Activated naive CD8-positive, alpha-beta T cell treated with anti-CD3 and anti-CD28 coated beads, Interleukin-2, amount 10 ng/mL, durations not matched to agents 7 days and 5 days (primary cell): ENCODE results near the gene RIPOR1. TPM values are rescaled to one million over a fixed set of nuclear protein-coding genes. Genes with fewer than 3 reads are reported as not detected.

Experiments
- ATAC-seq: fragments of 150-1000 bp; cut with Tn5 transposase; one replicate; pipeline ENCODE4 v1.10.0; 2021; ENCODE audit warnings: low read depth, moderate library complexity
- POLR2A ChIA-PET: fragments of 350-600 bp; sonication (Branson Sonifier 250); formaldehyde crosslinking; loops from one replicate; lab custom pipeline; 2021; ENCODE audit warnings: antibody characterized with exemption; lab: Charles Lee
- DNase-seq: peaks from one replicate; pipeline ENCODE4 v3.0.0; 2021
- H3K27ac Mint-ChIP-seq: one replicate; pipeline ENCODE4 v1.8.0; 2022; ENCODE audit warnings: mild to moderate bottlenecking, mixed read lengths
- H3K27me3 Mint-ChIP-seq: one replicate; pipeline ENCODE4 v1.8.0; 2022; ENCODE audit warnings: mild to moderate bottlenecking, moderate library complexity, mixed read lengths
- H3K36me3 Mint-ChIP-seq: one replicate; pipeline ENCODE4 v1.8.0; 2021; ENCODE audit warnings: mild to moderate bottlenecking, mixed read lengths
- H3K4me1 Mint-ChIP-seq: one replicate; pipeline ENCODE4 v1.8.0; 2021; ENCODE audit warnings: mixed read lengths
- H3K4me3 Mint-ChIP-seq: one replicate; pipeline ENCODE4 v1.8.0; 2022; ENCODE audit warnings: mild to moderate bottlenecking, moderate library complexity, mixed read lengths
- H3K9me3 Mint-ChIP-seq: one replicate; pipeline ENCODE4 v1.8.0; 2021; ENCODE audit warnings: mixed read lengths
- total RNA-seq, 2 experiments: library from RNA; stranded (reverse); gene quantifications; one replicate each; pipeline ENCODE4 v1.2.3, GENCODE V29; 2021

RIPOR1 gene
- total RNA-seq, 2 experiments from 2014 or later = 28.7 to 35.7 TPM

DNA sequence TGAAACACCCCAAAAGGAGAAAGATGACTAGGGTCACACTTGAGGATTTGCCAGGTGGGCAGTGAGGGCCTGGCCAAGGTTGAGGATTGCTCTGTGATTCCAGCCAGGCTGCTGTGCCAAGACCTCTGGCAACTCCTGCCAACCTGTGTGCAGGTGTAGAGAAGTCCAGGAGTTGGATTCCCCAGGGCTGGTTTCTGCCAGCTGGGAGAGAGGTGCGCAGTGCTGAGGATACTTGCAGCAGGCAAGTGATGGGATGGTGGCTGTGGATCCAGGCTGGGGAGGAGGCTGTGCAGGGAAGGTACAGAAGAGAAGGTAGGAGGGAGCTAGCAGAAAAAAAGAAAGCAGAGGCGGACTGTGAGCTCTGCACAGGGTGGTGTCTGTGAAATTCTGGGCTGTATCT is 6.6 kb downstream of the RIPOR1 start:
- no peak overlapping the region for H3K4me3 Mint-ChIP-seq
- no peak overlapping the region for H3K27ac Mint-ChIP-seq
- ATAC-seq = no peak
- no peak for DNase-seq
- peaks cover 20% of the 10 kb centered on the region for H3K4me1 Mint-ChIP-seq
- POLR2A ChIA-PET = interaction anchor here (0.9 to 1.2 kb wide), 2 partner anchors 13 to 14 kb away, joined by 3 read pairs; no protein-coding TSS in a partner anchor
- no peaks in the 10 kb centered on the region for H3K36me3 Mint-ChIP-seq
- H3K27me3 Mint-ChIP-seq = peaks cover 43% of the 10 kb centered on the region
- no peaks in the 10 kb centered on the region for H3K9me3 Mint-ChIP-seq

DNA sequence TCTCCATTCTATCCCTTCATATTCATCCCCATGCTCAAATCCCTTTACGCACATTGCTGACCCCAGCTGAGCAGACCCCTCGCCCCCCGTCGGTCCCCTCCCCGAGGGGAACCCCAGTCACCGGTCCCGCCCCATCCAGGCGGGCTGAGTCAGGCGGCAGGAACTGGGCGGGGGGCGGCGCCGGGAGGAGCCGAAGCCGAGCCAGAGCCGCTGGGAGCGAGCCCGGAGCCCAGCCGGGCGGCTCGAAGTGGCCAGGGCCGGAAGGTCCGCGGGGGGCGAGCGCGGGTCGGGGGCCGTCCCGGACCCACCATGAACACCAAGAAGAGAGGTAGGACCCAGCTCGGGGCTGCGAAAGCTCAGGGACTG is 8.6 kb downstream of the RIPOR1 start:
- Mint-ChIP-seq H3K27ac (peak overlapping the region; percentile 73), H3K36me3 (peaks cover 2% of the 10 kb centered on the region), H3K9me3 (no peaks in the 10 kb centered on the region), H3K4me3 (peak overlapping the region; percentile 86), H3K4me1 (peaks cover 16% of the 10 kb centered on the region), H3K27me3 (peaks cover 28% of the 10 kb centered on the region)
- ATAC-seq (peak; percentile 38), DNase-seq (peak; percentile 72)
- POLR2A ChIA-PET = interaction anchor here (0.5 to 3.2 kb wide), 11 partner anchors 8 to 402 kb away, joined by 3 to 16 read pairs (median 6); partner anchors contain the start of genes ACD, ATP6V0D1, CARMIL2 and CTCF

GRCh38 chr16:67537636-67538591 is 9.3 kb downstream of the RIPOR1 start:
- peaks cover 22% of the 10 kb centered on the region for H3K4me1 Mint-ChIP-seq

GRCh38 chr16:67538666-67539101 is 10.1 kb downstream of the RIPOR1 start:
- H3K4me3 Mint-ChIP-seq = peak overlapping the region; percentile 65
- peaks cover 19% of the 10 kb centered on the region for H3K27me3 Mint-ChIP-seq
- POLR2A ChIA-PET = interaction anchor here (2.0 to 3.2 kb wide), 2 partner anchors 9 to 24 kb away, joined by 14 to 16 read pairs; partner anchors contain the start of gene CTCF
- peaks cover 6% of the 10 kb centered on the region for H3K36me3 Mint-ChIP-seq
- no peak for DNase-seq
- peaks cover 28% of the 10 kb centered on the region for H3K4me1 Mint-ChIP-seq
- H3K27ac Mint-ChIP-seq = peak overlapping the region; percentile 31
- ATAC-seq = no peak
- H3K9me3 Mint-ChIP-seq = no peaks in the 10 kb centered on the region

More at GRCh38 chr16:67537636-67538591, 9.3 kb downstream of the RIPOR1 start:
- DNase-seq (peak; percentile 77), ATAC-seq (peak; percentile 30)
- Mint-ChIP-seq H3K27me3 (peaks cover 24% of the 10 kb centered on the region), H3K9me3 (no peaks in the 10 kb centered on the region), H3K27ac (peak overlapping the region; percentile 43), H3K4me3 (peak overlapping the region; percentile 86), H3K36me3 (peaks cover 6% of the 10 kb centered on the region)
- POLR2A ChIA-PET = interaction anchor here (0.5 to 3.2 kb wide), 12 partner anchors 9 to 659 kb away, joined by 3 to 16 read pairs (median 6); partner anchors contain the start of genes ACD, ATP6V0D1, CARMIL2 and CTCF

- no peak overlapping the region for H3K27ac Mint-ChIP-seq
- peaks cover 19% of the 10 kb centered on the region for H3K27me3 Mint-ChIP-seq
- no peak for ATAC-seq
- DNase-seq = no peak
- H3K9me3 Mint-ChIP-seq = no peaks in the 10 kb centered on the region
- H3K4me3 Mint-ChIP-seq = peak overlapping the region; percentile 65
- H3K4me1 Mint-ChIP-seq = peaks cover 28% of the 10 kb centered on the region
- peaks cover 10% of the 10 kb centered on the region for H3K36me3 Mint-ChIP-seq
- POLR2A ChIA-PET = interaction anchor here (0.7 to 1.3 kb wide), 2 partner anchors 23 to 106 kb away, joined by 3 read pairs; partner anchors contain the start of genes CARMIL2 and CTCF
Measured at GRCh38 chr16:67539271-67539670, 10.6 kb downstream of the RIPOR1 start.

DNA sequence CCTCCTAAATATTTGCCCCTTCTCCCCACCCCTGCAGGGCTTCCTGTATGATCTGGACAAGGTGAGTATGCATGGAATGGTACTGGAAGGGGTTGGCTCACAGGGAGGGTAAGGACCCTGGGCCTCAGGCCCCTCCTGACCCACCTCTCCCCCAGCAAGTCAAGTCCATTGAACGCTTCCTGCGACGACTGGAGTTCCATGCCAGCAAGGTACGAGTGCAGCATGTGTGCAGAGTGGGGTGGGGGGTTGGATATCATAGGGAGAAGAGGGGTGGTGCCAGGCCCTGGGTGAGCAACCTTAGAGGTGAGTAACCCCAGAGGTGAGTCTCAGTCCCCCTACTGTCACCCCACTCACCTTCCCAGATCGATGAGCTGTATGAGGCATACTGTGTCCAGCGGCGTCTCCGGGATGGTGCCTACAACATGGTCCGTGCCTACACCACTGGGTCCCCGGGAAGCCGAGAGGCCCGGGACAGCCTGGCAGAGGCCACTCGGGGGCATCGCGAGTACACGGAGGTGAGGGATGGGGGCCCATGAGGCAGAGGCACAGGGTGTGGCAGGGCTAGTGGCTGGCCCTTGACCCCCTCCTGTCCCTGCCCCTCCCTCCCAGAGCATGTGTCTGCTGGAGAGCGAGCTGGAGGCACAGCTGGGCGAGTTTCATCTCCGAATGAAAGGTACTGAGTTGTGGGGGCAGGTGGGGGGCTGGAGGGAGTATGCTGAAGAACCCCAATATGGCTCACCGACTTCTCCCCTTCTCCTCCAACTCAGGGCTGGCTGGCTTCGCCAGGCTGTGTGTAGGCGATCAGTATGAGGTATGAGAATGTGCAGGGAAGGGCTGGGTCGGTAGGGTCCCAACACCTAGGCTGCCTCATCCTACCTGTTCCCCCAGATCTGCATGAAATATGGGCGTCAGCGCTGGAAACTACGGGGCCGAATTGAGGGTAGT is 11.3 kb downstream of the RIPOR1 start:
- Mint-ChIP-seq H3K27ac (no peak overlapping the region), H3K27me3 (peaks cover 17% of the 10 kb centered on the region), H3K9me3 (no peaks in the 10 kb centered on the region), H3K4me3 (no peak overlapping the region), H3K4me1 (peaks cover 28% of the 10 kb centered on the region), H3K36me3 (peaks cover 10% of the 10 kb centered on the region)
- POLR2A ChIA-PET = interaction anchor here (0.6 to 1.3 kb wide), 3 partner anchors 23 to 326 kb away, joined by 3 read pairs; partner anchors contain the start of genes CARMIL2 and CTCF
- no peak for DNase-seq
- no peak for ATAC-seq

DNA sequence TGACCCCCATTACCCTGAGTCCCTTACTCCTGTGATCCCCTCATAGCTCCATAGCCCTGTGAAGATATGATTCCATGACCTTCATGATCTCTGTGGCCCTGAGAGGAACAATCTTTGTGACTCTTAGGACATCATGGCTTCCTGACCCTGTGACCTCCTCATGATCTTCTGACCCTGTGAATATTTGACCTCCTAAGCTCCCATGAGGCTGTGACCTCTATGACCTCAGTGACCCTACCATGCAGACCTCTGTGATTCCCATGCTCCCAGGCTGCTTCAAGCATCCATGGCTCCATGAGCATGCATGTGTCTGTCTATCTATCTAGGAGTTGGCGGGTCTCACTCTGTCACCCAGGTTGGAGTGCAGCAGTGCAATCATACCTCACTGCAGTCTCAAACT is 12.1 kb downstream of the RIPOR1 start:
- H3K4me1 Mint-ChIP-seq = peaks cover 28% of the 10 kb centered on the region
- H3K36me3 Mint-ChIP-seq = peaks cover 10% of the 10 kb centered on the region
- peaks cover 10% of the 10 kb centered on the region for H3K27me3 Mint-ChIP-seq
- H3K4me3 Mint-ChIP-seq = no peak overlapping the region
- H3K9me3 Mint-ChIP-seq = no peaks in the 10 kb centered on the region
- DNase-seq = no peak
- POLR2A ChIA-PET = interaction anchor here (0.6 to 1.3 kb wide), 3 partner anchors 22 to 326 kb away, joined by 3 to 7 read pairs (median 3); partner anchors contain the start of genes CARMIL2 and CTCF
- no peak overlapping the region for H3K27ac Mint-ChIP-seq
- no peak for ATAC-seq

GRCh38 chr16:67541391-67542263 is 13.0 kb downstream of the RIPOR1 start:
- no peak for ATAC-seq
- POLR2A ChIA-PET = interaction anchor here (0.9 to 1.3 kb wide), 3 partner anchors 21 to 393 kb away, joined by 3 to 7 read pairs (median 3); partner anchors contain the start of genes CARMIL2 and CTCF
- Mint-ChIP-seq H3K4me1 (peaks cover 28% of the 10 kb centered on the region), H3K4me3 (no peak overlapping the region), H3K36me3 (peaks cover 10% of the 10 kb centered on the region), H3K27me3 (peaks cover 1% of the 10 kb centered on the region), H3K27ac (no peak overlapping the region), H3K9me3 (no peaks in the 10 kb centered on the region)
- DNase-seq = no peak

GRCh38 chr16:67542464-67542863 is 13.8 kb downstream of the RIPOR1 start:
- Mint-ChIP-seq H3K4me1 (peaks cover 34% of the 10 kb centered on the region), H3K4me3 (peak overlapping the region; percentile 1), H3K36me3 (peaks cover 10% of the 10 kb centered on the region), H3K27ac (peak overlapping the region; percentile 71), H3K27me3 (no peaks in the 10 kb centered on the region), H3K9me3 (no peaks in the 10 kb centered on the region)
- POLR2A ChIA-PET = interaction anchor here (1.3 kb wide), 1 partner anchor 393 kb away, joined by 3 read pairs; no protein-coding TSS in a partner anchor
- peak; percentile 80 for ATAC-seq
- peak; percentile 84 for DNase-seq

DNA sequence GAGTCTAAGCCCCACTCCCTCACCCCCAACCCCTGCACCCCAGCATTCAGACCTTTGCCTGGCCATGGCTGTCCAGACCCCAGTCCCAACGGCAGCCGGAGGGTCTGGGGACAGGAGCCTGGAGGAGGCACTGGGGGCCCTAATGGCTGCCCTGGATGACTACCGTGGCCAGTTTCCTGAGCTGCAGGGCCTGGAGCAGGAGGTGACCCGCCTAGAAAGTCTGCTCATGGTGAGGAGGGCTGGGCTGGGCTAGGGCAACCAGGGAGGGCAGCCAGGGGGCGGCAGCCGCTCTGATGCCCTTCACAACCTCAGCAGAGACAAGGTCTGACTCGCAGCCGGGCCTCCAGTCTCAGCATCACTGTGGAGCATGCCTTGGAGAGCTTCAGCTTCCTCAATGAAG is 14.4 kb downstream of the RIPOR1 start:
- ATAC-seq = no peak
- no peaks in the 10 kb centered on the region for H3K9me3 Mint-ChIP-seq
- peak overlapping the region; percentile 1 for H3K4me3 Mint-ChIP-seq
- peaks cover 40% of the 10 kb centered on the region for H3K4me1 Mint-ChIP-seq
- H3K27ac Mint-ChIP-seq = peak overlapping the region; percentile 71
- POLR2A ChIA-PET = interaction anchor here (1.3 to 5.8 kb wide), 2 partner anchors 20 to 102 kb away, joined by 4 to 155 read pairs; partner anchors contain the start of genes CARMIL2 and CTCF
- no peak for DNase-seq
- H3K36me3 Mint-ChIP-seq = peaks cover 10% of the 10 kb centered on the region
- no peaks in the 10 kb centered on the region for H3K27me3 Mint-ChIP-seq

GRCh38 chr16:67543582-67543981 is 15.0 kb downstream of the RIPOR1 start:
- DNase-seq (no peak), ATAC-seq (no peak)
- peaks cover 10% of the 10 kb centered on the region for H3K36me3 Mint-ChIP-seq
- H3K9me3 Mint-ChIP-seq = no peaks in the 10 kb centered on the region
- H3K4me1 Mint-ChIP-seq = peaks cover 44% of the 10 kb centered on the region
- peak overlapping the region; percentile 58 for H3K27ac Mint-ChIP-seq
- no peaks in the 10 kb centered on the region for H3K27me3 Mint-ChIP-seq
- H3K4me3 Mint-ChIP-seq = no peak overlapping the region
- POLR2A ChIA-PET = interaction anchor here (1.3 to 5.8 kb wide), 2 partner anchors 19 to 102 kb away, joined by 4 to 155 read pairs; partner anchors contain the start of genes CARMIL2 and CTCF
